Measurements from ENCODE around the gene MGARP.

DNA sequence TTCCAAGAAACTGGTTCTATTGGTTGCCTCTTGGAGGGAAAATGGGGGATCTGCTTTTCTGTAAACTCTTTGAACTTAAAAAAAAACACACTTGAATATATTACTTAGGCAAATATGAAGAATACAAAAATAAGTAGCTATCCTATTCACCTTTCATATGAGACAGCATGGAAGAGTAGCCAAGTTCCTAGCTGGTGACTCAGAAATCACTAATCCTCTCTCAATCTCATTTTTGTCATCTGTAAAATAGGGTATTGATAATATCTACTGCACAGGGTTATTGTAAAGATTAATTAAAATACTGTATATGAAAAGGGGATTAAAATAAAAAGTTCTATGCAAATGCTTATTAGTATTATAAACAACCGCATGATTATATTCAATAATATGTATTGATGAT, 12.7 kb downstream of the MGARP start:
- TF ChIP-seq, protein P1, sequence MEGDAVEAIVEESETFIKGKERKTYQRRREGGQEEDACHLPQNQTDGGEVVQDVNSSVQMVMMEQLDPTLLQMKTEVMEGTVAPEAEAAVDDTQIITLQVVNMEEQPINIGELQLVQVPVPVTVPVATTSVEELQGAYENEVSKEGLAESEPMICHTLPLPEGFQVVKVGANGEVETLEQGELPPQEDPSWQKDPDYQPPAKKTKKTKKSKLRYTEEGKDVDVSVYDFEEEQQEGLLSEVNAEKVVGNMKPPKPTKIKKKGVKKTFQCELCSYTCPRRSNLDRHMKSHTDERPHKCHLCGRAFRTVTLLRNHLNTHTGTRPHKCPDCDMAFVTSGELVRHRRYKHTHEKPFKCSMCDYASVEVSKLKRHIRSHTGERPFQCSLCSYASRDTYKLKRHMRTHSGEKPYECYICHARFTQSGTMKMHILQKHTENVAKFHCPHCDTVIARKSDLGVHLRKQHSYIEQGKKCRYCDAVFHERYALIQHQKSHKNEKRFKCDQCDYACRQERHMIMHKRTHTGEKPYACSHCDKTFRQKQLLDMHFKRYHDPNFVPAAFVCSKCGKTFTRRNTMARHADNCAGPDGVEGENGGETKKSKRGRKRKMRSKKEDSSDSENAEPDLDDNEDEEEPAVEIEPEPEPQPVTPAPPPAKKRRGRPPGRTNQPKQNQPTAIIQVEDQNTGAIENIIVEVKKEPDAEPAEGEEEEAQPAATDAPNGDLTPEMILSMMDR (IDR thresholded peaks at IDR 0.05), result no peak
- TF ChIP-seq POLR2AphosphoS5 (IDR thresholded peaks at IDR 0.05) (no peak), EP300 (IDR thresholded peaks at IDR 0.05) (no peak)
